Endothelial cell of umbilical vein (primary cell): ENCODE data around the gene RAB33B. TPM values are rescaled to one million over a fixed set of nuclear protein-coding genes. Genes with fewer than 3 reads are reported as not detected.

Source experiments
- BruUV-seq: library from RNA; stranded (reverse); fragments of 400-500 nt; replicated peaks from 2 replicates; lab custom pipeline; 2021; lab: Mats Ljungman, UMichigan
- CTCF ChIA-PET: fragments of 300-600, 350-600 bp; sonication (Branson Sonifier 250); formaldehyde crosslinking; loops from one replicate; lab custom pipeline; 2021; ENCODE audit warnings: antibody characterized with exemption, inconsistent platforms; lab: Charles Lee
- POLR2A ChIA-PET: fragments of 300-600, 350-600 bp; sonication (Branson Sonifier 250); formaldehyde crosslinking; loops from one replicate; lab custom pipeline; 2021; ENCODE audit warnings: antibody characterized with exemption, inconsistent platforms; lab: Charles Lee
- DNase-seq: peaks from one replicate; pipeline ENCODE4 v3.0.0-alpha.2; 2011; ENCODE audit warnings: low read depth, low spot score
- FAIRE-seq: peaks from 2 replicates; lab custom pipeline; 2011; peaks lifted over from hg19 to GRCh38; lab: Jason Lieb, UNC
- H2AFZ ChIP-seq: 2 replicates; pipeline ENCODE4 v1.6.0; 2012; ENCODE audit warnings: low read depth, low read length, control low read depth, inconsistent platforms
- H3K27ac ChIP-seq: 2 replicates; pipeline ENCODE4 v1.5.1; 2011; ENCODE audit warnings: low read depth, mild to moderate bottlenecking, control low read depth, low read length, moderate library complexity; ENCODE audit not compliant: insufficient read depth
- H3K27me3 ChIP-seq, 2 experiments: 2 replicates each; pipeline versions ENCODE4 v1.6.0 to v1.6.1; 2011; ENCODE audit warnings: low read length in 2 of 2, mixed read lengths in 1 of 2; ENCODE audit not compliant: control insufficient read depth in 2 of 2, insufficient read depth in 2 of 2
- H3K36me3 ChIP-seq, 2 experiments: 2 replicates in 1 of 2; 3 replicates in 1 of 2; pipeline ENCODE4 v1.5.1; 2011; ENCODE audit warnings: low read length in 2 of 2, mild to moderate bottlenecking in 1 of 2, moderate library complexity in 1 of 2; ENCODE audit not compliant: control insufficient read depth in 2 of 2, insufficient read depth in 2 of 2; ENCODE audit errors: extremely low read depth in 1 of 2
- H3K4me1 ChIP-seq: 3 replicates; pipeline ENCODE4 v1.5.1; 2011; ENCODE audit warnings: mild to moderate bottlenecking, low read length; ENCODE audit not compliant: control insufficient read depth, insufficient read depth; ENCODE audit errors: extremely low read depth
- H3K4me2 ChIP-seq: 2 replicates; pipeline ENCODE4 v1.6.1; 2011; ENCODE audit warnings: low read length, control low read depth, mixed read lengths; ENCODE audit not compliant: insufficient read depth
- H3K4me3 ChIP-seq, 3 experiments: fragments of 200-600 bp in 1 of 3; sonication (generic), shearing (Covaris generic) in 1 of 3; replicated peaks in 1 of 3; 2 replicates each; pipeline ENCODE4 v1.5.1; 2011 to 2016; ENCODE audit warnings: control low read depth in 3 of 3, low read length in 3 of 3, mild to moderate bottlenecking in 2 of 3, inconsistent platforms in 1 of 3, low read depth in 1 of 3, moderate library complexity in 1 of 3; ENCODE audit not compliant: insufficient read depth in 1 of 3
- H3K79me2 ChIP-seq: 2 replicates; pipeline ENCODE4 v1.6.0; 2012; ENCODE audit warnings: low read length, inconsistent platforms; ENCODE audit not compliant: control insufficient read depth, insufficient read depth
- H3K9ac ChIP-seq: replicated peaks from 2 replicates; pipeline ENCODE3; 2011; ENCODE audit warnings: low read length, control low read depth; ENCODE audit not compliant: insufficient read depth; ENCODE audit errors: extremely low read depth
- H3K9me1 ChIP-seq: replicated peaks from 3 replicates; pipeline ENCODE4 v1.6.0; 2011; ENCODE audit warnings: mild to moderate bottlenecking, low read length; ENCODE audit not compliant: control insufficient read depth, insufficient read depth; ENCODE audit errors: extremely low read depth
- H3K9me3 ChIP-seq: replicated peaks from 2 replicates; pipeline ENCODE4 v1.5.1; 2012; ENCODE audit warnings: low read length, inconsistent platforms; ENCODE audit not compliant: control insufficient read depth, insufficient read depth
- H4K20me1 ChIP-seq: replicated peaks from 2 replicates; pipeline ENCODE3; 2011; ENCODE audit warnings: mild to moderate bottlenecking, low read length; ENCODE audit not compliant: control insufficient read depth, insufficient read depth; ENCODE audit errors: extremely low read depth
- CTCF ChIP-seq, 2 donors: IDR thresholded peaks; 1 replicate in 1 of 2; 2 replicates in 1 of 2; pipeline ENCODE4 v1.5.1; 2011; ENCODE audit warnings: low read length in 2 of 2, mild to moderate bottlenecking in 2 of 2, moderate library complexity in 2 of 2, control low read depth in 1 of 2, inconsistent platforms in 1 of 2, low read depth in 1 of 2; ENCODE audit not compliant: insufficient read depth in 1 of 2; ENCODE audit errors: extremely low read depth in 1 of 2
- EZH2 ChIP-seq: IDR thresholded peaks from 2 replicates; pipeline ENCODE4 v1.6.1; 2012; ENCODE audit warnings: borderline replicate concordance, low read depth, mild to moderate bottlenecking, moderate library complexity, low read length, inconsistent platforms; ENCODE audit not compliant: severe bottlenecking
- FOS ChIP-seq: IDR thresholded peaks from 2 replicates; pipeline ENCODE4 v1.6.1; 2011; ENCODE audit warnings: mild to moderate bottlenecking, low read length, moderate library complexity, borderline replicate concordance; ENCODE audit not compliant: insufficient read depth
- GATA2 ChIP-seq: IDR thresholded peaks from 2 replicates; pipeline ENCODE4 v1.7.0; 2011; ENCODE audit warnings: low read depth, mild to moderate bottlenecking, moderate library complexity, mixed read lengths, low read length; ENCODE audit not compliant: insufficient read length, insufficient read depth
- JUN ChIP-seq: IDR thresholded peaks from 2 replicates; pipeline ENCODE4 v1.6.1; 2011; ENCODE audit warnings: borderline replicate concordance, low read depth; ENCODE audit not compliant: insufficient read length, insufficient read depth
- MAX ChIP-seq: IDR thresholded peaks from 2 replicates; pipeline ENCODE4 v1.6.1; 2011; ENCODE audit not compliant: insufficient read depth, insufficient read length
- MYC ChIP-seq: IDR thresholded peaks from one replicate; pipeline ENCODE4 v1.6.1; 2011; ENCODE audit warnings: mild to moderate bottlenecking, low read depth, low read length
- POLR2A ChIP-seq: IDR thresholded peaks from 2 replicates; pipeline ENCODE4 v1.6.1; 2012; ENCODE audit warnings: low read depth, mild to moderate bottlenecking, control low read depth, low read length
- POLR2AphosphoS5 ChIP-seq: IDR thresholded peaks from 2 replicates; pipeline ENCODE4 v1.6.1; 2012; ENCODE audit warnings: low read depth, mild to moderate bottlenecking, control low read depth, low read length, moderate library complexity; ENCODE audit not compliant: insufficient read depth
- dilution Hi-C: fragments of 300-500 bp; cut with MboI; formaldehyde crosslinking; loops from one replicate; pipeline ENCODE4 v1.15.0; 2019; ENCODE audit warnings: low sequenced_read_pairs; ENCODE audit not compliant: extremely low pct_ligation_motif_present
- intact Hi-C: fragments of 100-400 bp; cut with micrococcal nuclease; formaldehyde crosslinking; loops from one replicate; pipeline ENCODE4 v1.10.0; 2022
- polyA plus RNA-seq, 4 experiments: library from polyadenylated mRNA; depleted of rRNA in 3 of 4; stranded (reverse) in 3 of 4; unstranded in 1 of 4; fragments of >200 nt; gene quantifications; 2 replicates each; pipeline versions ENCODE4 v1.2.1 to v1.2.3, GENCODE V29; 2011 to 2012; ENCODE audit warnings: missing spikeins in 1 of 4
- total RNA-seq: library from RNA; stranded (reverse); gene quantifications from 2 replicates; pipeline ENCODE4 v1.2.3, GENCODE V29; 2021

RAB33B gene
- total and polyA plus RNA-seq, 2 donors (not counting 3 experiments of a cell fraction or from before 2014, with no cell fraction given) = 7.8 to 14.7 TPM

- H3K9me3 ChIP-seq = no peaks in the 10 kb centered on the region
- H3K36me3 ChIP-seq = peaks cover 6 to 20% of the 10 kb centered on the region in 2 experiments
- no peaks in the 10 kb centered on the region for H3K79me2 ChIP-seq
- peaks cover 7% of the 10 kb centered on the region for H3K4me1 ChIP-seq
- BruUV-seq = no TSS peak
- ChIA-PET CTCF (interaction anchor here (0.9 to 3.8 kb wide), 3 partner anchors 9 to 480 kb away, joined by 3 to 18 read pairs (median 6); no protein-coding TSS in a partner anchor), POLR2A (no interaction called here)
- FAIRE-seq (peak; percentile 46), DNase-seq (no peak)
- H3K27me3 ChIP-seq = no peaks in the 10 kb centered on the region
- H3K9ac ChIP-seq = no peak overlapping the region
- H4K20me1 ChIP-seq = no peaks in the 10 kb centered on the region
- no peak overlapping the region for H3K27ac ChIP-seq
- H3K9me1 ChIP-seq = no peaks in the 10 kb centered on the region
- H3K4me2 ChIP-seq = no peak overlapping the region
- no peak overlapping the region for H2AFZ ChIP-seq
- H3K4me3 ChIP-seq = no peak overlapping the region
- TF ChIP-seq FOS (no peak), POLR2AphosphoS5 (no peak), MAX (no peak)
- dilution Hi-C loops (no loop called here), intact Hi-C loops (no loop called here)
These were observed 57.4 kb downstream of the RAB33B start for GRCh38 chr4:139511320-139511719.

- dilution Hi-C loops = no loop called here
- intact Hi-C loops = no loop called here
- POLR2A ChIA-PET = no interaction called here
- Histone ChIP-seq H3K9me3 (no peaks in the 10 kb centered on the region), H3K4me3 (no peak overlapping the region), H3K9ac (no peak overlapping the region), H3K36me3 (peaks cover 13 to 28% of the 10 kb centered on the region in 2 experiments), H3K9me1 (no peaks in the 10 kb centered on the region), H3K4me2 (no peak overlapping the region), H2AFZ (no peak overlapping the region), H3K27me3 (no peaks in the 10 kb centered on the region), H3K4me1 (no peaks in the 10 kb centered on the region), H3K79me2 (no peaks in the 10 kb centered on the region), H4K20me1 (no peaks in the 10 kb centered on the region), H3K27ac (no peak overlapping the region)
- FAIRE-seq = peak; percentile 18
- TF ChIP-seq MAX (no peak), POLR2AphosphoS5 (no peak), FOS (no peak), GATA2 (no peak), CTCF (IDR thresholded peaks at IDR 0.05; ENCODE audit: extremely low read depth in 1 of 2, insufficient read depth in 1 of 2, low read depth in 1 of 2, low read length in 2 of 2) (no peak), JUN (no peak), EZH2 (no peak), MYC (no peak), POLR2A (no peak)
- BruUV-seq = no TSS peak
- DNase-seq = no peak
- CTCF ChIA-PET = interaction anchor here (3.8 kb wide), 1 partner anchor 17 kb away, joined by 18 read pairs; no protein-coding TSS in a partner anchor
These were observed 60.6 kb downstream of the RAB33B start for GRCh38 chr4:139514382-139515059.
